ENCODE results near the gene SETD1B.
"Not testable (repeated sequence)": the region's sequence is repeated elsewhere in the genome, so short reads cannot be mapped to it uniquely, and the experiment has no call there.

The SETD1B gene

DNA sequence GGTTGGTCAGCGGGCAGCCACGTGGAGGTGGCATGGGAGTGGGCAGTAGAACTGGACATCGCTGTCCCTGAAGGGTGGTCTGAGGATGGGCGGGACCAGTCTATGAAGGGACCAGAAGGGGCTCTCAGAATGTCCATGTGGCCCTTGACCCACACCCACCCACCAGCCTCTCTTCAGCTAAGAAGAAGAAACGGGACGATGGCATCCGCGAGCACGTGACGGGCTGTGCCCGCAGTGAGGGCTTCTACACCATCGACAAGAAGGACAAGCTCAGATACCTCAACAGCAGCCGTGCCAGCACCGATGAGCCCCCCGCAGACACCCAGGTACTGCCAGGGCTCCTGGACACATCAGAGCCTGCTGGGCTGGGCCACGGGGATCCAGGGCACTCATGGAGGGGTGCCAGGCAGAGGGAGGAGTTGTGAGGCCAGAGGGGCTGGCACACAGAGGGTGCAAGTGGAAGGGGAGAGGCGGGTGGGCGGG, 21.3 kb downstream of the SETD1B start:
- no peak for DNase-seq (ENCODE audit: low read depth in 2 of 2)

GRCh38 chr12:121826318-121827150, 22.7 kb downstream of the SETD1B start:
- no peak for DNase-seq (ENCODE audit: low read depth in 2 of 2)

GRCh38 chr12:121827351-121828099, 23.7 kb downstream of the SETD1B start:
- no peak for DNase-seq (ENCODE audit: low read depth in 2 of 2)

- DNase-seq (ENCODE audit: low read depth in 2 of 2), result no peak
These were observed 24.5 kb downstream of the SETD1B start for GRCh38 chr12:121828306-121828705.

- no peak for DNase-seq (ENCODE audit: low read depth in 2 of 2)
These were observed 25.0 kb downstream of the SETD1B start for GRCh38 chr12:121828826-121829225.

- DNase-seq (ENCODE audit: low read depth in 2 of 2), result no peak
These were observed 25.6 kb downstream of the SETD1B start for GRCh38 chr12:121829250-121829918.

- no peak for DNase-seq (ENCODE audit: low read depth in 2 of 2)
These were observed 26.3 kb downstream of the SETD1B start for GRCh38 chr12:121830134-121830533.

GRCh38 chr12:121830588-121831265, 26.9 kb downstream of the SETD1B start:
- no peak for DNase-seq (ENCODE audit: low read depth in 2 of 2)

GRCh38 chr12:121831571-121832245, 27.9 kb downstream of the SETD1B start:
- DNase-seq (ENCODE audit: low read depth in 2 of 2), result no peak

DNA sequence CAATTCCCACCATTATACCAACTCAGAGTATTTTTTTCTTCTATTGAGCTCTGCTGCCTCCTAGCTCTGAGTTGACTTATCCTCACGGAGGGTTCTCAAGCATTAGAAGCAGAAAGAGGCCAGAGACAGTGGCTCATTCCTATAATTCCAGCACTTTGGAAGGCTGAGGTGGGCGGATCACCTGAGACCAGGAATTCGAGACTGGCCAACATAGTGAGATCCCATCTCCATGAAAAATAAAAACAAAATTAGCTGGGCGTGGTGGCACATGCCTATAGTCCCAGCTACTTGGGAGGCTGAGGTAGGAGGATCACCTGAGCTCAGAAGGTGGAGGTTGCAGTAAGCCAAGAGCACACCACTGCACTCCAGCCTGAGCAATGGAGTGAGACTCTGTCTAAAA, 33.9 kb downstream of the SETD1B start:
- no peak for DNase-seq (ENCODE audit: low read depth in 2 of 2)

GRCh38 chr12:121838126-121838525, 34.3 kb downstream of the SETD1B start:
- no peak for DNase-seq (ENCODE audit: low read depth in 2 of 2)

DNA sequence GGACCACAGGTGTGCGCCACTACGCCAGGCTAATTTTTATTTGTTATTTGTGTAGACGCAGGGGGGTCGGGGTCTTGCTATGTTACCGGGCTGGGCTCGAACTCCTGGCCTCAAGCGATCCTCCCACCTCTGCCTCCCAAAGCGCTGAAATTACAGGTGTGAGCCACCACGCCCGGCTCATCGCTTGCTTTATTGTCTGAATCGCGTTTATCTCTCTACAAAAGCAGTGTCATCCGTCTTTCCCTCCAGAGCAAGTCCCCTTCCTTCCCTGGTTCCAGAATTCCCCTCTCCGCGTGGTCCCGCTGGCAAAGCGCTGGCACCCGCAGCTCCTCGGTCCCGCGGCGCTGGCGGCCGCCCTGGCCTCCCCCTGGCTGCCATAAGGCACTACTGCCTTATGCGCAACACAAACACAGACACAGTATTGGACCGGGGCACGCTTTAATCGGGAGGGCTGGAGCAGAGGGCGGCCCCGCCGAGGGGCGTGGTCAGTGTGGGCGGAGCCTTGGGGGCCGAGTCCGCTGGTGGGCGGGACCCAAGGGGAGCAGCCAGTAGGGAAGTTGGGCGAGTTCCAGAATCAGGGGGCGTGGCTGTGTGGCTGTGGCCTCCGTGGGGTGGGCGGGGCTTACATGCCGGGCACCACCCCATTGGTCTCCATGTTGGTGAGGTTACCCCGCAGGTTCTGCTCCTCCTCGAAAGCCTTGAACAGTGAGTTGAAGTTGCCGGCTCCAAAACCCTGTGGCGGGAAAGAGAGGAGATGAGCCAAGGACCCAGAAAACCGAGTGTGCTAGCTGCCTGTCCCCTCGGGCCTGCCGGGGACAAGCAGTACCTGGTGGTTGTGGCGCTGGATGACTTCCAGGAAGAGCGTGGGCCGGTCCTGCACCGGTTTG, 35.5 kb downstream of the SETD1B start:
- DNase-seq (ENCODE audit: low read depth in 2 of 2), result peak; percentile 96

DNA sequence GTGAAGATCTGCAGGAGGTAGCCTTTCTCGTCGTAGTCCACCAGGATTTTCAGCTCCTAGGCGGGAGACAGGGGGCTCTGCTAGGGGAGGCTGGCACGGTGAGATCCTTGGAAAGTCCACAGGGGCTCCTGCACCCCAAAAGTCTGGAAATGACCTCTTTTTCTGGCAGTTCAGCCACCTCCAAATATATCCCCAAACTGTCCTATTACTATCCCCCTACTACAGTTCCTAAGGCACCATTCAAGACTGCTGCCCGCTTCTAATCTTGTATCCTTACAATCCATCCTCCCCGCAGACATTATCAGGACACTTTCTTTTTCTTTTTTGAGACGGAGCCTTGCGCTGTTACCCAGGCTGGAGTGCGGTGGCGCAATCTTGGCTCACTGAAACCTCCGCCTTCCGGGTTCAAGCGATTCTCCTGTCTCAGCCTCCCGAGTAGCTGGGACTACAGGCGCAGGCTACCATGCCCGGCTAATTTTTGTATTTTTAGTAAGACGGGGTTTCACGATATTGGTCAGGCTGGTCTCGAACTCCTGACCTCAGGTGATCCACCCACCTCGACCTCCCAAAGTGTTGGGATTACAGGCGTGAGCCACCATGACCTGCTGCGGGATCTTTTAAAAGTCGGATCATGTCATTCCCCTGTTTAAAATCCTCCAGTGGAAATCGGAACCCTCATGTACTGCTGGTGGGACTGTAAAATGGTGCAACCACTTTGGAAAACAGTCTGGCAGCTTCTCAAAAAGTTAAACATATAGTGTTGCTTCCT, 36.4 kb downstream of the SETD1B start:
- DNase-seq (ENCODE audit: low read depth in 2 of 2), result no peak

DNA sequence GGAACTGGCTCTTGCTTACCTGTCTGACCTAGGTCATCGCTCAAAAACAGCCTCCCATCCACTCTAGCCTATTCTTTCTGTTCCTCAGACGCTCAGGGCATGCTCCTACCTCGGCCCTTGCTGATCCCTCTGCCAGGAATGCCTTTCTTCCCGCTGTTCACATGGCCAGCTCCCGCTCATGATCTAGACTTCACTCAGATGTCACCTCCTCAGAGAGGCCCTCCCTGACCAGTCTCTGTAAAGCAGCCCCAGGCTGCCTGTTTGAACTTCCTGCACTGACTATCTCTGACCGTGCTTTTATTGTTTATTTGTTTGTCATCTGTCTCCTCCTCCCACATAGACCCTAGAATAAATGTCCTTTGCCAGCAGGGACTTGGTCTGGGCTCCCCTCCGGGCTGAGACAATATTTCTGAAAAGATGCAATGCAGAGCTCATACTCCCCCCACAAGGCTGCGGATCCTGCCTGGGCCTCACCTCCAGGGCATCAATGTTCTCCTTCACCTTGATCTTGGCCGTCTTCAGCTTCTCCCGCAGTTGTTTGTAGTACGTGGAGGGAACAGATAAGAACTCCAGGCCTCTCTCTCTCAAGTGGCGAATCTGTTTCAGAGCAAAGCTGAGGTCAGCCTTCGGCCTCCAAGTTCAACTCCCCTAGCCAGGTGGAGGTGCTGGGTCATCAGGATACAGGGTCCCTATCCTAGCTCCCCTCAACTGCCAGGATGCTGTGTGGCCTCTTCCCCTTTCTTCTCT, 39.6 kb downstream of the SETD1B start:
- DNase-seq (ENCODE audit: low read depth in 2 of 2), result no peak

DNA sequence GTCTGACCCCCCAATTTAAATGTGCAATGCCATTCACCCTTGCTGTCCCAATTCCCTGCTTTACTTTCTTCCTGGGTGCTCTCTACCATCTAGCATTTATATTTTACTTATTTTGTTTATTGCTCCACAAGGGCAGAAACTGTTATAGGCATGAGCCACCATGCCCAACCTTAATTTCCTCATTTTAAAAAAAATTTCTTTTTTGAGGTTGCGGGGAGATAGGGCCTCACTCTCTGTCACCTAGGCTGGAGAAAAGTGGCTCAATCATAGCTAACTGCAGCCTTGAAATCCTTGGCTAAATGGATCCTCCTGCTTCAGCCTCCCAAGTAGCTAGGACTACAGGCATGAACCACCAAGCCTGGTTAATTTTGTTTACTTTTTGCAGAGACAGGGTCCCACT, 41.9 kb downstream of the SETD1B start:
- no peak for DNase-seq (ENCODE audit: low read depth in 2 of 2)

- no peak for DNase-seq (ENCODE audit: low read depth in 2 of 2)
These were observed 45.4 kb downstream of the SETD1B start for GRCh38 chr12:121849211-121849610.

- no peak for DNase-seq (ENCODE audit: low read depth in 2 of 2)
These were observed 45.9 kb downstream of the SETD1B start for GRCh38 chr12:121849665-121850064.

DNA sequence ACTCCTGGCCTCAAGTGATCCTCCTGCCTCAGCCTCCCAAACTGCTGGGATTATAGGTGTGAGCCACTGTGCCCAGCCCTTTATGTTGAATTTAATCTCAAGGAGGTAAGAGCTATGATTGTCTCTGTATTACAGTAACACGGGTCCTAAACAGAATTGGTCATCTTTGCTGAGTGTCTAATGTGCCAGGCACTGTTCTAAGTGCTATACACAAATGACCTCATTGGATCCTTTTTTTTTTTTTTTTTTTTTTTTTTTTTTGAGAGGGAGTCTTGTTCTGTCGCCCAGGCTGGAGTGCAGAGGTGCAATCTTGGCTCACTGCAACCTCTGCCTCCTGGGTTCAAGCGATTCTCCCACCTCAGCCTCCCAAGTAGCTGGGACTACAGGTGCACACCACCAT, 48.6 kb downstream of the SETD1B start:
- not testable (repeated sequence) for DNase-seq (ENCODE audit: low read depth in 2 of 2)

All from fibroblast of skin of left quadriceps (primary cell).